OCI-LY7 (cell line): ENCODE results near the gene PBX1. TPM values are rescaled to one million over a fixed set of nuclear protein-coding genes. Genes with fewer than 3 reads are reported as not detected.

Experiments used
- BruUV-seq: library from RNA; stranded (reverse); fragments of 400-500 nt; replicated peaks from 2 replicates; lab custom pipeline; 2021; lab: Mats Ljungman, UMichigan
- CTCF ChIA-PET: fragments of 300-600 bp; sonication (Branson Sonifier 250); formaldehyde crosslinking; loops from one replicate; lab custom pipeline; 2022; ENCODE audit warnings: antibody characterized with exemption; ENCODE audit not compliant: unreplicated experiment; lab: Charles Lee
- POLR2A ChIA-PET: fragments of 300-600 bp; sonication (Branson Sonifier 250); formaldehyde crosslinking; loops from one replicate; lab custom pipeline; 2022; ENCODE audit warnings: antibody characterized with exemption; lab: Charles Lee
- DNase-seq: peaks from one replicate; pipeline ENCODE4 v3.0.0-alpha.2; 2015; ENCODE audit warnings: low spot score
- H2AFZ ChIP-seq: fragments of 200-600 bp; sonication (generic), shearing (Covaris generic); 2 replicates; pipeline ENCODE4 v1.6.1; 2014; ENCODE audit warnings: mild to moderate bottlenecking, antibody characterized with exemption, low read length, moderate library complexity
- H3K27ac ChIP-seq: fragments of 200-600 bp; sonication (generic); 2 replicates; pipeline ENCODE4 v1.5.1; 2014; ENCODE audit warnings: mixed run types, low read depth, mild to moderate bottlenecking, moderate library complexity, low read length, inconsistent platforms; ENCODE audit not compliant: poor library complexity, severe bottlenecking
- H3K36me3 ChIP-seq: fragments of 200-600 bp; sonication (generic); 2 replicates; pipeline ENCODE4 v1.6.1; 2014; ENCODE audit warnings: mild to moderate bottlenecking, antibody characterized with exemption, low read length, moderate library complexity, mixed read lengths; ENCODE audit not compliant: insufficient read depth
- H3K4me1 ChIP-seq: fragments of 200-600 bp; sonication (generic); 2 replicates; pipeline ENCODE4 v1.5.1; 2014; ENCODE audit warnings: mild to moderate bottlenecking, low read length; ENCODE audit not compliant: insufficient read depth, poor library complexity, severe bottlenecking
- H3K4me2 ChIP-seq: fragments of 200-600 bp; sonication (generic); 2 replicates; pipeline ENCODE4 v1.6.1; 2014; ENCODE audit warnings: mild to moderate bottlenecking, low read length
- H3K4me3 ChIP-seq: fragments of 200-600 bp; sonication (generic); 2 replicates; pipeline ENCODE4 v1.5.1; 2014; ENCODE audit warnings: mild to moderate bottlenecking, low read depth, low read length; ENCODE audit not compliant: poor library complexity, severe bottlenecking
- H3K79me2 ChIP-seq: fragments of 200-600 bp; sonication (generic); 2 replicates; pipeline ENCODE4 v1.6.1; 2016; ENCODE audit warnings: low read depth, mild to moderate bottlenecking, low read length, moderate library complexity, mixed read lengths; ENCODE audit not compliant: insufficient read depth
- H3K9me2 ChIP-seq: fragments of 200-600 bp; sonication (generic); 2 replicates; pipeline ENCODE4 v1.6.1; 2016; ENCODE audit warnings: mild to moderate bottlenecking, low read length, mixed read lengths; ENCODE audit not compliant: insufficient read depth
- H3K9me3 ChIP-seq: fragments of 200-600 bp; sonication (generic); 2 replicates; pipeline ENCODE4 v1.6.1; 2014; ENCODE audit warnings: mild to moderate bottlenecking, mixed run types, low read length, mixed read lengths
- H4K20me1 ChIP-seq: fragments of 200-600 bp; sonication (generic); 2 replicates; pipeline ENCODE4 v1.6.1; 2014; ENCODE audit warnings: mild to moderate bottlenecking, antibody characterized with exemption, low read length, moderate library complexity, mixed read lengths; ENCODE audit not compliant: insufficient read depth
- CTCF ChIP-seq: fragments of 200-600 bp; sonication (generic); conservative IDR thresholded peaks from 2 replicates; pipeline ENCODE4 v1.5.1; 2014; ENCODE audit warnings: mild to moderate bottlenecking, antibody characterized with exemption, low read length, moderate library complexity, mixed read lengths
- EZH2phosphoT487 ChIP-seq: fragments of 200-600 bp; sonication (generic); IDR thresholded peaks from 2 replicates; pipeline ENCODE4 v1.6.1; 2018; ENCODE audit warnings: low read depth, borderline replicate concordance, mild to moderate bottlenecking, mixed run types, antibody characterized with exemption, low read length, moderate library complexity, mixed read lengths
- intact Hi-C: fragments of 100-400 bp; cut with micrococcal nuclease; formaldehyde crosslinking; loops from one replicate; pipeline ENCODE4 v1.10.0; 2022; ENCODE audit not compliant: unreplicated experiment
- total RNA-seq, 2 experiments: library from RNA; depleted of rRNA in 1 of 2; stranded (reverse); fragments of >200 nt in 1 of 2; shearing (Covaris generic) in 1 of 2; gene quantifications; 2 replicates each; pipeline ENCODE4 v1.2.3, GENCODE V29; 2014 to 2022

The PBX1 gene
- total RNA-seq, 2 experiments from 2014 or later, result not detected

GRCh38 chr1:164610538-164611222 is 51.7 kb downstream of the PBX1 start:
- ChIA-PET POLR2A (no interaction called here), CTCF (no interaction called here)
- no peak for DNase-seq
- H3K27ac ChIP-seq, result no peak overlapping the region
- no peaks in the 10 kb centered on the region for H3K79me2 ChIP-seq
- H2AFZ ChIP-seq, result no peak overlapping the region
- no peak overlapping the region for H3K4me3 ChIP-seq
- no peaks in the 10 kb centered on the region for H3K9me2 ChIP-seq
- no peak overlapping the region for H3K4me2 ChIP-seq
- TF ChIP-seq EZH2phosphoT487 (no peak), CTCF (no peak)
- no peaks in the 10 kb centered on the region for H4K20me1 ChIP-seq
- H3K36me3 ChIP-seq, result no peaks in the 10 kb centered on the region
- H3K9me3 ChIP-seq, result no peaks in the 10 kb centered on the region
- BruUV-seq, result no TSS peak
- no peaks in the 10 kb centered on the region for H3K4me1 ChIP-seq
- intact Hi-C loops, result no loop called here

DNA sequence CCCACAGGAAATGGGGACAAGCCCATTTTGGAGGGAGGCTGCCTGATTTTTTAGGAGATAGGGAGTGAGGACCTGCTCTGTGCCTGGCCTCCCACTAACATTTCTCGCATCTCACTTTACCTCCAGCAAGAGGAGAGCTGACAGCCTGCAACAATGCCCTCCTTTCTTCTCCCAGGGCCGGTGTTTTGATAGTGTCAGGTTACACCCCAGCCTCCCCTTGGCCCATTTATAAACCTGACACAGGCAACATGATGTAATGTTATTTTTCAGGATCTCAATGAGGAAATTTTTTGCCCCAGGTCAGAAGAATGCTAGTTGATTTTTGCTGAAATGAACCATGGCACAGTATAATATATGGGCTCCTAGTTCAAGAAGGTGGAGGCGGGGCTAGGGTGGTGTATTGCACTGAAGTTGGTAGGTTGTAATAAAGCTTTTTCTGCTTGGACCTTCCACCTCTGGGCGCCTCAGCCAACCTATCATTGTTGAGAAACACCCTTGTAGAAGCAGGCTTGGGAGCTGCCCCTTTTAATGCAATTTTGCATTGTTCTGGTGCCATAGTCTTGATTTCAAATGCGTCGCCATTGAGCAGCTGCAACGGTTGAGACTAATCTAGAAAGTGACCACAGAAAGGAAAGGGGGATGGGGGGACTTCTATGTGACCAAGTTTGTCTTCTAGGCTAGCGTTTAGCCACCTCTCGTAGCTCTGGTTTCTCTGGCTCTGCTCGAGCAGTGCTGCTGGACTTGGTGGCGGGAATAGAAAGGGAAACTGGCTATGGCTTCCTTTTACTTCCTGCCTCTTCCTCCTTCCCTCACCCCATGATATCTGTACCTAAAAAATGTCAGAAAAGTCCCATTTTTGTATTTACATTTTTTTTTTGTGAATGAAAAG is 53.0 kb downstream of the PBX1 start:
- Histone ChIP-seq H3K4me1 (no peaks in the 10 kb centered on the region), H3K9me3 (no peaks in the 10 kb centered on the region), H3K4me3 (no peak overlapping the region), H3K79me2 (no peaks in the 10 kb centered on the region), H3K9me2 (no peaks in the 10 kb centered on the region), H3K36me3 (no peaks in the 10 kb centered on the region), H4K20me1 (no peaks in the 10 kb centered on the region), H2AFZ (no peak overlapping the region), H3K4me2 (no peak overlapping the region), H3K27ac (no peak overlapping the region)
- DNase-seq, result no peak
- intact Hi-C loops, result no loop called here
- ChIA-PET CTCF (no interaction called here), POLR2A (no interaction called here)
- no TSS peak for BruUV-seq
- TF ChIP-seq CTCF, result no peak
- TF ChIP-seq EZH2phosphoT487, result no peak
